PFSK-1 (cell line): ENCODE measurements around the gene ELMOD3.

Experiments
- FOXP2 ChIP-seq: optimal IDR thresholded peaks from 2 replicates; pipeline ENCODE3; 2011; ENCODE audit warnings: borderline replicate concordance, control low read depth, inconsistent platforms; ENCODE audit not compliant: insufficient read depth; ENCODE audit errors: extremely low read length, extremely low read depth
- POLR2AphosphoS5 ChIP-seq: IDR thresholded peaks from 2 replicates; pipeline ENCODE4 v1.6.1; 2012; ENCODE audit warnings: low read depth, mild to moderate bottlenecking, control low read depth, low read length, moderate library complexity
- REST ChIP-seq, 2 experiments: IDR thresholded peaks; 2 replicates each; pipeline versions ENCODE4 v1.6.1 to v1.8.0; 2011 to 2012; ENCODE audit warnings: low read depth in 2 of 2, low read length in 2 of 2, control low read depth in 1 of 2, inconsistent platforms in 1 of 2, mild to moderate bottlenecking in 1 of 2, moderate library complexity in 1 of 2; ENCODE audit not compliant: insufficient read depth in 1 of 2
- SIN3A ChIP-seq: IDR thresholded peaks from 2 replicates; pipeline ENCODE4 v1.6.1; 2012; ENCODE audit warnings: mild to moderate bottlenecking, low read length, moderate library complexity, borderline replicate concordance; ENCODE audit not compliant: insufficient read depth
- TAF1 ChIP-seq: IDR thresholded peaks from 2 replicates; pipeline ENCODE4 v1.6.1; 2012; ENCODE audit warnings: low read length, control low read depth, borderline replicate concordance; ENCODE audit not compliant: insufficient read depth

ELMOD3 gene

DNA sequence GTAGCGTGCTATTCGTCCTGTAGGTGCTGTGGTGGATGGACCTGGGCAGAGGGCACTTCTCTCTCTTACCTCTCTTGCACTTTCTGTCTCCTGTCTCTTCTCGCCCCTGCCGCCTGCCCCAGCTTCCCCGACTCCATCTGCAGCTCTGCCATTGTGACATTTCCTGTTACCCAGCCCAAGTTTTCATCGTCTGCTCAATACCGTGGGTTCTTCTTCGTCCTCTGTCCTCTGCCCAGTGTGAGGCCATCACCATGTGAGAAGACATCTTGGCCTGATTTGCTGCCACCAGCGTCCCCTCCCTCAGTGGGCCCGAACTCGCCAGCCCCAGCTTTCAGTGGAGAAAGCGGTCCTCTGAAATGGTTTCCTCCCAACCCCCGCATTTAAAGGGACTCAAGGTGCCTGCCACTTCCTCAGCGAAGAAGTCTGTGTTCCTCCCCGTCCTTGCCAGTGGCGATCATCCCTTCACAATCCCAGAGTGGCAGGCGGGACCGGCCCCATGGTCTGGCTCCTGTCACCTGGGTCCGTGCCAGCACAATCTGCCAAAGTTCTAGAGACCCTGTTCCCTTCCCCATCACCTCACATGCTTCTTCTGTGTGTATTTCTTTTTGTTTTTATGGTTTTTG is 44.8 kb upstream of the ELMOD3 start:
- TF ChIP-seq FOXP2 (no peak), REST (IDR thresholded peaks at IDR 0.05; ENCODE audit: insufficient read depth in 1 of 2, low read depth in 2 of 2, low read length in 2 of 2) (no peak), SIN3A (no peak), TAF1 (no peak), POLR2AphosphoS5 (no peak)

DNA sequence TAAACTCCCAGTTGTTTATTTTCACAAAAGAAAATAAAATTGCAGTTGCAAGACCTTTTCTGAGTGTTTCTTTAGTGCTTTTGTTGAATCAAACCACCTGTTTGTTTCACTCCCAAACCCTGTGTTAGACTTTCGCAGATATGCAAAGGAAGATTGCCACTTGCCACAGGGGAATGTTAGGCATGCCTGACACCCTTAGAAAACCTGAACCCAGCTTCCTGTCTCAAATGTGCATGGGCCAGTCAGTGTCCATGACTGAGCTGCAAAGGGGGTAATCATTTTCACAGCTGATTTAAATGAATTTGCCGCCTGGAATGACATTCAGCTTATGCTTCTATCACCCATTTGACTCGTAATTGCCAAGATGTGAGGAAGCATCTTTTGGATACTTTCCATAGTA is 44.2 kb upstream of the ELMOD3 start:
- TF ChIP-seq SIN3A: no peak
- no peak for TF ChIP-seq FOXP2
- TF ChIP-seq REST (IDR thresholded peaks at IDR 0.05; ENCODE audit: insufficient read depth in 1 of 2, low read depth in 2 of 2, low read length in 2 of 2): no peak
- no peak for TF ChIP-seq POLR2AphosphoS5
- no peak for TF ChIP-seq TAF1

GRCh38 chr2:85312404-85312803 is 42.2 kb upstream of the ELMOD3 start:
- TF ChIP-seq FOXP2 (no peak), REST (IDR thresholded peaks at IDR 0.05; ENCODE audit: insufficient read depth in 1 of 2, low read depth in 2 of 2, low read length in 2 of 2) (no peak), POLR2AphosphoS5 (no peak), SIN3A (no peak), TAF1 (no peak)

GRCh38 chr2:85314884-85315242 is 39.7 kb upstream of the ELMOD3 start:
- no peak for TF ChIP-seq REST (IDR thresholded peaks at IDR 0.05; ENCODE audit: insufficient read depth in 1 of 2, low read depth in 2 of 2, low read length in 2 of 2)
- no peak for TF ChIP-seq SIN3A
- TF ChIP-seq TAF1: no peak
- TF ChIP-seq POLR2AphosphoS5: no peak
- no peak for TF ChIP-seq FOXP2
